CD8-positive, alpha-beta memory T cell (primary cell): ENCODE data around the gene KCNA2. TPM values are rescaled to one million over a fixed set of nuclear protein-coding genes. Genes with fewer than 3 reads are reported as not detected.

ENCODE experiments used
- CTCF ChIA-PET: fragments of 350-600 bp; sonication (Branson Sonifier 250); formaldehyde crosslinking; loops from one replicate; lab custom pipeline; 2021; ENCODE audit warnings: antibody characterized with exemption; lab: Charles Lee
- POLR2A ChIA-PET: fragments of 350-600 bp; sonication (Branson Sonifier 250); formaldehyde crosslinking; loops from one replicate; lab custom pipeline; 2021; ENCODE audit warnings: antibody characterized with exemption; lab: Charles Lee
- DNase-seq, 5 donors: peaks; one replicate each; pipeline versions ENCODE4 v3.0.0 to v3.0.0-alpha.2; 2020 to 2022; ENCODE audit warnings: mixed read lengths in 1 of 5
- H3K27ac ChIP-seq: one replicate; pipeline ENCODE4 v1.7.0; 2013; ENCODE audit warnings: low read depth, mild to moderate bottlenecking, low read length, moderate library complexity
- H3K27me3 ChIP-seq: 2 replicates; pipeline ENCODE4 v1.7.0; 2013; ENCODE audit warnings: low read length, mild to moderate bottlenecking; ENCODE audit not compliant: insufficient read depth, poor library complexity, severe bottlenecking
- H3K36me3 ChIP-seq: 2 replicates; pipeline ENCODE4 v1.7.0; 2013; ENCODE audit warnings: mild to moderate bottlenecking, low read length, moderate library complexity; ENCODE audit not compliant: insufficient read depth
- H3K4me1 ChIP-seq: 2 replicates; pipeline ENCODE4 v1.7.0; 2013; ENCODE audit warnings: mild to moderate bottlenecking, low read length, moderate library complexity; ENCODE audit not compliant: insufficient read depth
- H3K4me3 ChIP-seq: 2 replicates; pipeline ENCODE4 v1.7.0; 2013; ENCODE audit warnings: mild to moderate bottlenecking, low read length
- H3K9me3 ChIP-seq: 2 replicates; pipeline ENCODE4 v1.7.0; 2013; ENCODE audit warnings: mild to moderate bottlenecking, low read length
- H3K27ac Mint-ChIP-seq, 8 donors: one replicate each; pipeline ENCODE4 v1.8.0; 2020 to 2021; ENCODE audit warnings: mixed read lengths in 8 of 8, mild to moderate bottlenecking in 6 of 8, inconsistent platforms in 3 of 8, moderate library complexity in 3 of 8
- H3K27me3 Mint-ChIP-seq, 2 donors: one replicate each; pipeline ENCODE4 v1.8.0; 2020 to 2021; ENCODE audit warnings: mixed read lengths in 2 of 2, mild to moderate bottlenecking in 1 of 2, moderate library complexity in 1 of 2
- H3K36me3 Mint-ChIP-seq, 3 donors: one replicate each; pipeline ENCODE4 v1.8.0; 2020 to 2021; ENCODE audit warnings: mixed read lengths in 3 of 3, inconsistent platforms in 1 of 3, mild to moderate bottlenecking in 1 of 3
- H3K4me1 Mint-ChIP-seq, 3 donors: one replicate each; pipeline ENCODE4 v1.8.0; 2020 to 2021; ENCODE audit warnings: mixed read lengths in 3 of 3, inconsistent platforms in 1 of 3, mild to moderate bottlenecking in 1 of 3
- H3K4me3 Mint-ChIP-seq, 7 donors: one replicate each; pipeline ENCODE4 v1.8.0; 2020 to 2021; ENCODE audit warnings: mixed read lengths in 7 of 7, mild to moderate bottlenecking in 6 of 7, moderate library complexity in 4 of 7, inconsistent platforms in 2 of 7
- H3K9me3 Mint-ChIP-seq, 5 donors: one replicate each; pipeline ENCODE4 v1.8.0; 2020 to 2022; ENCODE audit warnings: mixed read lengths in 5 of 5, mild to moderate bottlenecking in 3 of 5, moderate library complexity in 2 of 5, inconsistent platforms in 1 of 5
- polyA plus RNA-seq: library from polyadenylated mRNA; unstranded; fragments of 300-500 nt; fragmentation: Illumina TruSeq; gene quantifications from one replicate; pipeline ENCODE4 v1.2.3, GENCODE V29; 2021
- total RNA-seq, 2 experiments: library from RNA; stranded (reverse); gene quantifications; one replicate each; pipeline ENCODE4 v1.2.3, GENCODE V29; 2021

Gene KCNA2
- total and polyA plus RNA-seq, 3 experiments from 2014 or later: 0.16 to 0.35 (median 0.24) TPM

DNA sequence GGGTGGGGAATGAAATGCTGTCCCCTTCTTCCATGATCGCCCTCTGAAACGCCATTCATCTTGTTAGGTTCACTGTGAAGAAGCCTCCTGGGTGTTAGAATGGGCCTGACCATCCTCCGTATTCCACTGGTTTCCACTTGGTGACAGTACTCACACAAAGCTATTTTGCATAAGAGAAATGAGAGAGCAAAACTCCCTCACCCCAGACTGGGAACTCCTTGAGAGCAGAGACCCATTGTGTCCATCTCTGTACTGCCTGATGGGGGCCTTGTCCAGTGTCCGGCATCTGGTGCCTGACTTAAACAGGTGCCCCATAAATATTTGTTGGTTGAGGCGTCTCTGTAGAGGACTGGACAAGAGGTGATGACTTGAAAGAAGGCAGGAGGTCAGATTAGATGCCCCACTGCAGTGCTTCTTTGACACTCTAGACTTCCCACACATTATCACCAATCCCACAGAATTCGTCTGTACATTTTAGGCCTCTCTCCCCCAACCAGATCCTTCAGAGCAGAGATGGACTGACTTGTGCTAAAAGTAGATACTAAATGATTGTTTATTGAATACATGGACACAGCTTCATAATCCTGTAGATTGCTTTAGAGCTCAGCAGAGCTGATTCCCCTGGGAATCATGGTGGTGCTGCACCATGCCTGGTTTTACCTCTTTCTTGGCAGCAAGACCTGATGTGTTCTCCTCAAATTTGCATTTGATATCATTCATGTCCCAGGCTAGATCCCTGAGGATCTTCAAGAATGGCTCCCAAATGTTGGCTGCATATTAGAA is 22.4 kb upstream of the KCNA2 start:
- Mint-ChIP-seq H3K36me3 (peaks cover 2 to 9% (median 3%) of the 10 kb centered on the region in 3 donors), H3K27me3 (no peaks in the 10 kb centered on the region), H3K9me3 (peaks cover 0 to 3% (median 0%) of the 10 kb centered on the region in 5 donors), H3K27ac (peak overlapping the region in 1 of 8 donors; percentile 11), H3K4me3 (no peak overlapping the region), H3K4me1 (peaks cover 15 to 45% (median 38%) of the 10 kb centered on the region in 3 donors)
- Histone ChIP-seq H3K9me3 (no peaks in the 10 kb centered on the region), H3K27me3 (no peaks in the 10 kb centered on the region), H3K4me3 (no peak overlapping the region), H3K4me1 (peaks cover 34% of the 10 kb centered on the region), H3K27ac (no peak overlapping the region), H3K36me3 (no peaks in the 10 kb centered on the region)
- no peak for DNase-seq
- CTCF ChIA-PET: interaction anchor here (1.7 to 4.9 kb wide), 5 partner anchors 9 to 154 kb away, joined by 7 to 46 read pairs (median 27); partner anchors contain the start of gene KCNA3
- POLR2A ChIA-PET: no interaction called here

DNA sequence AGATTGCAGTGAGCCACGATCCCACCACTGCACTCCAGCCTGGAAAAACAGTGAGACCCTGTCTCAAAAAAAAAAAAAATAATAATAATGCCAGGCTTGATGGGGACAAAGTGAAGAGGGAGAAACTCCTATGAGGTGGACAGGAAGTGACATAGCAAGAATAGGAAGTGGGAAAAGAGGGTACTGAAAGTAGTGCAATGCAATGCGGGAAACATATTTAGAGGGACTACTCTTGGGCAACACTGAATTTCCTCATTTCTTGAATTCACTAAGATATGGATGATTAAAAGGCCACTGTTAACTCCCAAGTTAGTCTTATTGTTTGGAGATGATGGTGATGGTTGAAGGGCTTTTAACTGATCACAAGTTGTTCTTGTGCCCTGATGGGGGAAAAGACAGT is 21.6 kb upstream of the KCNA2 start:
- POLR2A ChIA-PET: no interaction called here

DNA sequence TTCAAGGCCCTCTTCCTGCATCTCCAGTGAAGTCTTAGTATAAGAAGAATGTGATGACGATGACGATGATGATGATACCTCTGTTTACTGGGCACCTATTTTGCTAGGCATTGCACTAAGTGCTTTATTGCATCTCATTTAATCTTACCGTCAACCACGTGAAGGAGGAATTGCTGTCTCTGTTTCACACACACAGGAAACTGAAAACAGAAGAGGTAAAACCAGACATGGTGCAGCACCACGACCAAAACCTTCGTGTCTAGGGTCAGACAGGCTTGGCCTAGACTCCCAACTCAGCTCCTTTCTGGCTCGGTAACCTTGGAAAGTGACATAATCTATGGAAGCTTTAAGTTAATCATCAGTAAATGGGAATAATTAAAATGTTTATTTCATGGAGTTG is 20.7 kb upstream of the KCNA2 start:
- peaks cover 9 to 39% (median 38%) of the 10 kb centered on the region in 3 donors for H3K4me1 Mint-ChIP-seq

More for the DNA sequence above, 21.6 kb upstream of the KCNA2 start:
- DNase-seq: no peak
- CTCF ChIA-PET: interaction anchor here (4.9 kb wide), 1 partner anchor 137 kb away, joined by 46 read pairs; no protein-coding TSS in a partner anchor
- H3K27me3 Mint-ChIP-seq: no peaks in the 10 kb centered on the region
- Histone ChIP-seq H3K9me3 (no peaks in the 10 kb centered on the region), H3K27me3 (no peaks in the 10 kb centered on the region), H3K4me3 (no peak overlapping the region), H3K27ac (no peak overlapping the region), H3K4me1 (peaks cover 27% of the 10 kb centered on the region), H3K36me3 (no peaks in the 10 kb centered on the region)
- peaks cover 0 to 4% (median 0%) of the 10 kb centered on the region in 5 donors for H3K9me3 Mint-ChIP-seq
- H3K27ac Mint-ChIP-seq: no peak overlapping the region
- peaks cover 3 to 10% (median 8%) of the 10 kb centered on the region in 3 donors for H3K36me3 Mint-ChIP-seq
- peaks cover 9 to 39% (median 38%) of the 10 kb centered on the region in 3 donors for H3K4me1 Mint-ChIP-seq
- H3K4me3 Mint-ChIP-seq: no peak overlapping the region

DNA sequence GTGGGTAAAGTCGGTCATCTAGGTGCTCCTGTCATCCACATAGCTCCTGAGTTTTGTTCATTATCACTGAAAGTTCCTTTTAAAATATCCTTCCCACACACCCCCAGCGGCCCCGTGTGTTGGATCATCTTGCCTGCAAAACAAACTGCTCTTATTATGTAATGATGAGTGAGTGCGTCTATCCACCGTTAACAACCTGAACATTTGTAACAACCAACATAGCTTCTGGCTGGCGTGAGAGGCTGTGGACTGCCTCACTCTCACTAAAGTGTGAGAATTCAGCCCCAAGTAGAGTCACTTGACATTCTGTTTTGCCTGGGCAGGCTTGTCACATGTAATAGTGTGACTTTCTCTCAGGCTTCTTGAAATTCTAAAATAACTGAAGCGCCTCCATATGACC is 14.5 kb upstream of the KCNA2 start:
- Mint-ChIP-seq H3K4me3 (peak overlapping the region; percentile 15 to 91 (median 90)), H3K9me3 (peaks cover 0 to 4% (median 0%) of the 10 kb centered on the region in 5 donors), H3K27me3 (peaks cover 0 to 7% of the 10 kb centered on the region in 2 donors), H3K27ac (peak overlapping the region in 4 of 8 donors; percentile 51 to 94 (median 88)), H3K4me1 (peaks cover 29 to 35% (median 33%) of the 10 kb centered on the region in 3 donors), H3K36me3 (peaks cover 8 to 13% (median 9%) of the 10 kb centered on the region in 3 donors)
- Histone ChIP-seq H3K27ac (no peak overlapping the region), H3K36me3 (no peaks in the 10 kb centered on the region), H3K4me1 (peaks cover 28% of the 10 kb centered on the region), H3K27me3 (no peaks in the 10 kb centered on the region), H3K9me3 (no peaks in the 10 kb centered on the region), H3K4me3 (no peak overlapping the region)
- peak in 1 of 5 donors; percentile 8 for DNase-seq
- CTCF ChIA-PET: interaction anchor here (0.7 to 4.0 kb wide), 11 partner anchors 9 to 372 kb away, joined by 3 to 135 read pairs (median 14); partner anchors contain the start of gene KCNA2
- POLR2A ChIA-PET: interaction anchor here (1.0 to 1.7 kb wide), 2 partner anchors 29 to 145 kb away, joined by 4 to 27 read pairs; no protein-coding TSS in a partner anchor

More for the DNA sequence above, 20.7 kb upstream of the KCNA2 start:
- CTCF ChIA-PET: no interaction called here
- H3K36me3 Mint-ChIP-seq: peaks cover 3 to 10% (median 9%) of the 10 kb centered on the region in 3 donors
- Histone ChIP-seq H3K9me3 (no peaks in the 10 kb centered on the region), H3K4me1 (peaks cover 18% of the 10 kb centered on the region), H3K4me3 (no peak overlapping the region), H3K27me3 (no peaks in the 10 kb centered on the region), H3K27ac (no peak overlapping the region), H3K36me3 (no peaks in the 10 kb centered on the region)
- DNase-seq: no peak
- peak overlapping the region in 3 of 8 donors; percentile 2 to 61 (median 47) for H3K27ac Mint-ChIP-seq
- POLR2A ChIA-PET: no interaction called here
- no peaks in the 10 kb centered on the region for H3K27me3 Mint-ChIP-seq
- peaks cover 0 to 4% (median 0%) of the 10 kb centered on the region in 5 donors for H3K9me3 Mint-ChIP-seq
- H3K4me3 Mint-ChIP-seq: no peak overlapping the region

DNA sequence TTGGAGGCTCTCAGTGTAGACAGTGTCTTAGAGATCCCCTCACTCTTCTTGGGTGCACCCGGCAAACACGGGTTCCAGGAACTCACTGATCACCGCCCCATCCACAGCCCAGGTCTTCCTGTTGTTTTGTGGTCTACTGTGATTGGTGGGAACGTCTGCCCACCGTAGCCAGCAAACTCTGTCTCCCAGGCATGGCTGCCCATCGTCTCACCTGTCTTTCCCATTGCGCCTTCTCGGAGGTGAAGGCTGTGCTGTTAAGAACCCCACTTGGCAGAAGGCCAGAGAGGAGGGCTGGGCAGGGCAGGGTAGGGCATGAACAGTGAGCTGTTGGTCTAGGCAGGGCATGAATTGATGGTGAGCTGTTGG is 14.1 kb upstream of the KCNA2 start:
- POLR2A ChIA-PET: interaction anchor here (0.7 to 2.6 kb wide), 12 partner anchors 13 to 167 kb away, joined by 3 to 27 read pairs (median 5); partner anchors contain the start of gene KCNA2
- Histone ChIP-seq H3K4me1 (peaks cover 33% of the 10 kb centered on the region), H3K4me3 (peak overlapping the region; percentile 70), H3K9me3 (no peaks in the 10 kb centered on the region), H3K27ac (peak overlapping the region; percentile 60), H3K27me3 (no peaks in the 10 kb centered on the region), H3K36me3 (no peaks in the 10 kb centered on the region)
- H3K4me1 Mint-ChIP-seq: peaks cover 33 to 39% (median 37%) of the 10 kb centered on the region in 3 donors
- H3K36me3 Mint-ChIP-seq: peaks cover 8 to 11% (median 9%) of the 10 kb centered on the region in 3 donors
- H3K4me3 Mint-ChIP-seq: peak overlapping the region; percentile 84 to 94 (median 90)
- CTCF ChIA-PET: interaction anchor here (0.7 to 4.0 kb wide), 45 partner anchors 9 to 423 kb away, joined by 3 to 135 read pairs (median 5); partner anchors contain the start of genes KCNA2 and KCNA3
- H3K27ac Mint-ChIP-seq: peak overlapping the region in 7 of 8 donors; percentile 51 to 94 (median 82)
- H3K27me3 Mint-ChIP-seq: peaks cover 0 to 7% of the 10 kb centered on the region in 2 donors
- H3K9me3 Mint-ChIP-seq: peaks cover 0 to 4% (median 0%) of the 10 kb centered on the region in 5 donors
- DNase-seq: no peak

DNA sequence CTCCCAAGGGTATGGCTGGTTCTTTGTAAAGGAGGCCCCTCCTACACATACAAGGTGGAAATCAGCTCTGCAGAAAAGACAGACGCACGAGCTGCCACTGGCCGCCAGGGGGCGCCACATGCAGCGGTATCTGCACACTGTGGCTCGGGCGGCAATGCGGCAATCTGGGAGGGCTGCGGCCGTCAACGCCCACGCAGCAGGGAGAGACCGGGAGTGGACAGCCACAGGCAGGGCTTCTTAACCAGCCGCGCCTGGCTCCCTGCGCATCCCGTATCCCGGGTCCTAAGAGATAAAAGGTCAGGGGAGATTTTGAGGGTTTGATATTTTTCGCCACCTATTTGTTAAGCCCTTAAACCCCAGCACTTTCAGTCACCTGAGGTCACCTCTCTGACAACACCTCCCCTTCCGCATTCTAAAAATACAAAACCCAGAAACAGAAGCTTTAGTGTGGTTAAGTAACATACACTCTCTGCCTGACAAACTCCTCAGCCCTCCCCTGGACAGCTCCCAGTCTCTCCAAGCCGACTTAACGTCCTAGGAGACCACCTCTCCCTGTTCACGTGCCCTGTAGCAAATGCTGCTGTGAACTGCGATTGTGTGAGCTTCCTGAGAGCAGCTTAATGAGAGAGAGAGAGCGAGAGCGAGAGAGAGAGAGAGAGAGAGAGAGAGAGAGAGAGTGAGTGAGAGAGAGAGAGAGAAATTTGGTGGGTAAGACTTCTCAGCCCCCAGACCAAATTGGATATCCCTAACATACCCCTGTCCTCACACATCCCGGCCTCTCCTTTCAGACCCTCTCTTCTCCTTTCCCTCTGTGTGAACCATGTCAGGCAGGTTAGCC is 13.5 kb upstream of the KCNA2 start:
- H3K9me3 Mint-ChIP-seq: peaks cover 0 to 4% (median 0%) of the 10 kb centered on the region in 5 donors
- peaks cover 33% of the 10 kb centered on the region for H3K4me1 ChIP-seq
- H3K36me3 ChIP-seq: no peaks in the 10 kb centered on the region
- ChIA-PET CTCF (interaction anchor here (0.6 to 4.0 kb wide), 59 partner anchors 9 to 423 kb away, joined by 3 to 135 read pairs (median 4); partner anchors contain the start of genes KCNA2 and KCNA3), POLR2A (interaction anchor here (0.7 to 2.6 kb wide), 13 partner anchors 13 to 585 kb away, joined by 3 to 27 read pairs (median 4); partner anchors contain the start of gene KCNA2)
- H3K27me3 Mint-ChIP-seq: peaks cover 0 to 7% of the 10 kb centered on the region in 2 donors
- peak overlapping the region; percentile 51 to 94 (median 90) for H3K27ac Mint-ChIP-seq
- H3K4me3 ChIP-seq: peak overlapping the region; percentile 70
- peaks cover 33 to 39% (median 37%) of the 10 kb centered on the region in 3 donors for H3K4me1 Mint-ChIP-seq
- H3K36me3 Mint-ChIP-seq: peaks cover 8 to 11% (median 9%) of the 10 kb centered on the region in 3 donors
- H3K27me3 ChIP-seq: no peaks in the 10 kb centered on the region
- H3K9me3 ChIP-seq: no peaks in the 10 kb centered on the region
- DNase-seq: peak; percentile 87 to 92 (median 87)
- H3K4me3 Mint-ChIP-seq: peak overlapping the region; percentile 84 to 94 (median 90)
- H3K27ac ChIP-seq: peak overlapping the region; percentile 60

DNA sequence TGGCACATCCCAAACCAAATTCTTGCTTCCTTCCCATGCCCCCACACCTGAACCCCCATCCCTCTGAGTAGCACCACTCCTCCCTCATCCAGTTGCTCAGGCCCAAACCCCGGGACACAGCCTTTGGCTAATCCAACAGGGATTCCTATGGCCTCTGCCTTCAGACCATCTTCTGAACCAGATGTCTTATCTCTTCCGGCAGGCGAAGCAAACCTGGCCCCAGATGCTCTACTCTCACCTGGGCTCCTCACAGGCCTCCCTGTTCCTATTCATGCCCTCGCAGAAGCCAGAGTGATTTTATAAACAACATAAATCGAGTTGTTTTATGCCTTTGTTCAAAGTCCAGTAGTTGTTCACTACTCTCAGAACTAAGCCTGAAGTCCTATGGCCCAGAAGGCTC is 12.5 kb upstream of the KCNA2 start:
- peaks cover 0 to 3% (median 0%) of the 10 kb centered on the region in 5 donors for H3K9me3 Mint-ChIP-seq
- no peaks in the 10 kb centered on the region for H3K9me3 ChIP-seq
- H3K4me3 Mint-ChIP-seq: peak overlapping the region in 1 of 7 donors; percentile 53
- H3K4me3 ChIP-seq: peak overlapping the region; percentile 70
- CTCF ChIA-PET: interaction anchor here (0.6 to 4.0 kb wide), 49 partner anchors 8 to 374 kb away, joined by 3 to 135 read pairs (median 5); partner anchors contain the start of genes KCNA2 and KCNA3
- H3K27ac Mint-ChIP-seq: peak overlapping the region in 2 of 8 donors; percentile 81 to 91
- POLR2A ChIA-PET: interaction anchor here (1.3 to 2.6 kb wide), 8 partner anchors 12 to 169 kb away, joined by 3 to 27 read pairs (median 6); partner anchors contain the start of gene KCNA2
- H3K27me3 Mint-ChIP-seq: peaks cover 0 to 7% of the 10 kb centered on the region in 2 donors
- no peak for DNase-seq
- H3K4me1 ChIP-seq: peaks cover 33% of the 10 kb centered on the region
- no peaks in the 10 kb centered on the region for H3K27me3 ChIP-seq
- no peaks in the 10 kb centered on the region for H3K36me3 ChIP-seq
- H3K36me3 Mint-ChIP-seq: peaks cover 8 to 11% (median 8%) of the 10 kb centered on the region in 3 donors
- H3K27ac ChIP-seq: no peak overlapping the region
- H3K4me1 Mint-ChIP-seq: peaks cover 33 to 37% (median 35%) of the 10 kb centered on the region in 3 donors
